Measurements from ENCODE around the gene CDO1. TPM values are rescaled to one million over a fixed set of nuclear protein-coding genes. Genes with fewer than 3 reads are reported as not detected.
"Not testable (repeated sequence)": the region's sequence is repeated elsewhere in the genome, so short reads cannot be mapped to it uniquely, and the experiment has no call there.

The CDO1 gene
- total RNA-seq, 4 donors from 2014 or later, result 2.5 to 26.0 (median 16.8) TPM

DNA sequence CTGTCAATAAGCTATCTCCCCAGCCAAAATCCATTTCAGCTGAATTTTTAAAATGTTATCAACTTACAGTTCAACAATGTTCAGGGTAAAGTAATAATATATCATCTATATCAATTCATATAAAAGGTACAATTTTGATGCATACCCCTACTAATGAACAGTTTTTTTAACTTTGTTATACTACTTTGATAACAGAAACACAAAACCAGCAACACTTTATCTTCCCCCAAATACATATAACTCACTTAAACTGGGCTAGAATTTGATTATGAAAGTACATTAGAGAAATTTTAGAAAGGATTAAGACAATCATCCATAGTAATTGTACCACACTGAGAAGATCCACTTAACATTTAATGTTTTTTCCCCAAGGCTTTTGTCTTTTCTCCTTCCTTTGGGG lies 5.1 kb downstream of the CDO1 start:
- Histone ChIP-seq H3K27ac (replicated peaks in 1 of 4) (no peak overlapping the region), H3K27me3 (peaks cover 0 to 28% (median 2%) of the 10 kb centered on the region in 4 donors), H3K4me3 (no peak overlapping the region), H3K9me3 (no peaks in the 10 kb centered on the region), H3K4me1 (peaks cover 10 to 18% (median 14%) of the 10 kb centered on the region in 4 donors), H3K36me3 (no peaks in the 10 kb centered on the region)
- intact Hi-C loops (cut with DNase I), result no loop called here
- TF ChIP-seq, protein P1, sequence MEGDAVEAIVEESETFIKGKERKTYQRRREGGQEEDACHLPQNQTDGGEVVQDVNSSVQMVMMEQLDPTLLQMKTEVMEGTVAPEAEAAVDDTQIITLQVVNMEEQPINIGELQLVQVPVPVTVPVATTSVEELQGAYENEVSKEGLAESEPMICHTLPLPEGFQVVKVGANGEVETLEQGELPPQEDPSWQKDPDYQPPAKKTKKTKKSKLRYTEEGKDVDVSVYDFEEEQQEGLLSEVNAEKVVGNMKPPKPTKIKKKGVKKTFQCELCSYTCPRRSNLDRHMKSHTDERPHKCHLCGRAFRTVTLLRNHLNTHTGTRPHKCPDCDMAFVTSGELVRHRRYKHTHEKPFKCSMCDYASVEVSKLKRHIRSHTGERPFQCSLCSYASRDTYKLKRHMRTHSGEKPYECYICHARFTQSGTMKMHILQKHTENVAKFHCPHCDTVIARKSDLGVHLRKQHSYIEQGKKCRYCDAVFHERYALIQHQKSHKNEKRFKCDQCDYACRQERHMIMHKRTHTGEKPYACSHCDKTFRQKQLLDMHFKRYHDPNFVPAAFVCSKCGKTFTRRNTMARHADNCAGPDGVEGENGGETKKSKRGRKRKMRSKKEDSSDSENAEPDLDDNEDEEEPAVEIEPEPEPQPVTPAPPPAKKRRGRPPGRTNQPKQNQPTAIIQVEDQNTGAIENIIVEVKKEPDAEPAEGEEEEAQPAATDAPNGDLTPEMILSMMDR (IDR thresholded peaks at IDR 0.05), result no peak
- TF ChIP-seq POLR2A (IDR thresholded peaks at IDR 0.05; ENCODE audit: low read depth), result no peak
- TF ChIP-seq EP300 (IDR thresholded peaks at IDR 0.05), result no peak
- TF ChIP-seq POLR2AphosphoS5 (IDR thresholded peaks at IDR 0.05), result no peak
- no peak for DNase-seq (ENCODE audit: extremely low spot score)

DNA sequence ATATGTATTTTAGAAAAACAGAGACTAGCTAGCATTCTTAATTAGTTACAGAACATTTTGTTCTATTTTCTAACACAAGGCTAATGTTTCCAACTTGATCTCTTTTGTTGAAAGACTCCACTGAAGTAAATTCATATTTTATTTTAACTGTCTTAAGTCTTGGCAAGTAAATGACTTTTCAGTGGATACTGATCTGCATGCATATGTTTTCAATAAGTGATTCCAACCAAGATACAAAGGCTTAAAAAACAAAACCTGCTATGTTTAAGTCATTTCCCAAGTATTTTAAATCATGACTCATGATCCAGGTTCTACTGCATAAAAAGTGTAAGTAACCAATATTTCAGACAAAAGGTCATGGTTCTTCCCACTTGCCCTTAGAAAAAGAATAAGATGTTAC lies 5.7 kb downstream of the CDO1 start:
- intact Hi-C loops (cut with DNase I), result no loop called here
- no peaks in the 10 kb centered on the region for H3K36me3 ChIP-seq
- peaks cover 4 to 11% (median 8%) of the 10 kb centered on the region in 4 donors for H3K4me1 ChIP-seq
- no peak for TF ChIP-seq EP300 (IDR thresholded peaks at IDR 0.05)
- no peak for TF ChIP-seq POLR2AphosphoS5 (IDR thresholded peaks at IDR 0.05)
- TF ChIP-seq POLR2A (IDR thresholded peaks at IDR 0.05; ENCODE audit: low read depth), result no peak
- TF ChIP-seq, protein P1 (IDR thresholded peaks at IDR 0.05), result no peak
- no peak overlapping the region for H3K4me3 ChIP-seq
- H3K9me3 ChIP-seq, result no peaks in the 10 kb centered on the region
- DNase-seq (ENCODE audit: extremely low spot score), result no peak
- H3K27me3 ChIP-seq, result peaks cover 0 to 21% (median 2%) of the 10 kb centered on the region in 4 donors
- no peak overlapping the region for H3K27ac ChIP-seq (replicated peaks in 1 of 4)

DNA sequence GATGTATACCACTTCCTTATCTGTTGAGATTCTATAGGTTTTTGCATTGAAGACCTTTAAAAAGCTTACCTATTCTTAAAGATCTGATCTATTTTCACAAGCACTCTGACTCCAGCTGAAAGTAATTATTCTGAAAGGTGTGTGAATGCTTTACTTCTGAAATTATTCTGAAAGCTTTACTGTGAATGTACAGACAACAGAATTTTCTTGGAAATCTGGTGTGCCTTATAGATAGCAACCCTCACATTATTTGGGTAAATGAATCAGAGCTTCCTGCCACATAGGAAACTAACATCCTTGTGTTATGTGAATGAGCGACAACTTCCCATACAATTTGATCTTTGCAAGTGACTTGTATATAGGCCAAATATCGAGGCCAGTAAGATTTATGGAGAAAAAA lies 6.5 kb downstream of the CDO1 start:
- Histone ChIP-seq H3K9me3 (no peaks in the 10 kb centered on the region), H3K4me3 (no peak overlapping the region), H3K36me3 (no peaks in the 10 kb centered on the region), H3K27ac (replicated peaks in 1 of 4) (no peak overlapping the region), H3K27me3 (peaks cover 0 to 13% (median 0%) of the 10 kb centered on the region in 4 donors), H3K4me1 (peaks cover 0 to 3% (median 0%) of the 10 kb centered on the region in 4 donors)
- TF ChIP-seq POLR2A (IDR thresholded peaks at IDR 0.05; ENCODE audit: low read depth) (no peak), POLR2AphosphoS5 (IDR thresholded peaks at IDR 0.05) (no peak), EP300 (IDR thresholded peaks at IDR 0.05) (no peak)
- TF ChIP-seq, protein P1 (IDR thresholded peaks at IDR 0.05), result no peak
- DNase-seq (ENCODE audit: extremely low spot score), result no peak
- 76% methylated on average over 2 of the region's 2 CpGs for WGBS
- intact Hi-C loops (cut with DNase I), result no loop called here

DNA sequence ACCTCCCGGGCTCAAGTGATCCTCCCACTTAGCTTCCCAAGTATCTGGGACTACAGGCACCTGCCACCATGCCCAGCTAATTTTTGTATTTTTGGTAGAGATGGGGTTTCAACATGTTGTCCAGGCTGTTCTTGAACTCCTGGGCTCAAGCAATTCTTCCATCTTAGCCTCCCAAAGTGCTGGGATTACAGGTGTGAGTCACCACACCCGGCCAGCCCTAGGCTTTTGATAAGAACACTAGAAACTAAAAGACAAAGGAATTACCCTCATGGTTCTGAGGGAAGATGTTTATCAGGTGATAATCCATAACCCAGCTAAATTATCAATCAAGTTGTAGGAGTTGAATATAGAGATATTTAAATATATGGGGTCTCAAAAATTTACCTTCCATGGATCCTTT lies 8.4 kb downstream of the CDO1 start:
- intact Hi-C loops (cut with DNase I), result not testable (repeated sequence)
- 91% methylated on average over 2 of the region's 2 CpGs for WGBS

DNA sequence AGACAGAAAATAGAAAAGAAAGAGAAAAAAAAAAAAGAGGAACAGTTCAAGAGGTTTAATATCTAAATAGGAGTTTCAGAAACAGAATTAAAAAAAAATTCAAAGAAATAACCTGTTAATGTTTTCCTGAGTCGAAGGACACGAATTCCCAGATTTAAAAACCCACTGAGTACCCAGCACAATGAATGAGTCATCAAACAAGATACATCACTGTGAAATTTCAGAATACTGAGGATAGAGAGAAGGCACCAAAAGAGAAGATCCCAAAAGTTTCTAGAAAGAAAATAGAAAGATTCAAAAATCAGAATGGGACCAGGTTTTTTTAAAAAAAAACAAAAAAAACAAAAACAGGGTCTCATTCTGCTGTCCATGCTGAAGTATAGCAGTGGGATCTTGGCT lies 8.8 kb downstream of the CDO1 start:
- no peaks in the 10 kb centered on the region for H3K9me3 ChIP-seq
- TF ChIP-seq, protein P1 (IDR thresholded peaks at IDR 0.05), result no peak
- TF ChIP-seq EP300 (IDR thresholded peaks at IDR 0.05), result no peak
- no peak for TF ChIP-seq POLR2AphosphoS5 (IDR thresholded peaks at IDR 0.05)
- TF ChIP-seq POLR2A (IDR thresholded peaks at IDR 0.05; ENCODE audit: low read depth), result no peak
- no peak overlapping the region for H3K4me3 ChIP-seq
- no peaks in the 10 kb centered on the region for H3K27me3 ChIP-seq
- WGBS, result 86% methylated on average over 2 of the region's 2 CpGs
- no peak overlapping the region for H3K27ac ChIP-seq (replicated peaks in 1 of 4)
- DNase-seq (ENCODE audit: extremely low spot score), result no peak
- no peaks in the 10 kb centered on the region for H3K4me1 ChIP-seq
- H3K36me3 ChIP-seq, result no peaks in the 10 kb centered on the region
- intact Hi-C loops (cut with DNase I), result no loop called here

More for the DNA sequence above, 8.4 kb downstream of the CDO1 start:
- H3K27me3 ChIP-seq; H3K4me3 ChIP-seq; H3K27ac ChIP-seq (replicated peaks in 1 of 4); DNase-seq (ENCODE audit: extremely low spot score); H3K9me3 ChIP-seq; H3K36me3 ChIP-seq; H3K4me1 ChIP-seq: not testable (repeated sequence)

All from esophagus muscularis mucosa (tissue), 4 donors.